GM21423 (cell line): ENCODE measurements around the gene COLEC11.
"Not testable (repeated sequence)": the region's sequence is repeated elsewhere in the genome, so short reads cannot be mapped to it uniquely, and the experiment has no call there.

Experiments used
- ATAC-seq: cut with Tn5 transposase; IDR thresholded peaks from one replicate; pipeline ENCODE4 v1.9.1; 2021; ENCODE audit warnings: mild to moderate bottlenecking, moderate library complexity; ENCODE audit not compliant: unreplicated experiment

COLEC11 gene

DNA sequence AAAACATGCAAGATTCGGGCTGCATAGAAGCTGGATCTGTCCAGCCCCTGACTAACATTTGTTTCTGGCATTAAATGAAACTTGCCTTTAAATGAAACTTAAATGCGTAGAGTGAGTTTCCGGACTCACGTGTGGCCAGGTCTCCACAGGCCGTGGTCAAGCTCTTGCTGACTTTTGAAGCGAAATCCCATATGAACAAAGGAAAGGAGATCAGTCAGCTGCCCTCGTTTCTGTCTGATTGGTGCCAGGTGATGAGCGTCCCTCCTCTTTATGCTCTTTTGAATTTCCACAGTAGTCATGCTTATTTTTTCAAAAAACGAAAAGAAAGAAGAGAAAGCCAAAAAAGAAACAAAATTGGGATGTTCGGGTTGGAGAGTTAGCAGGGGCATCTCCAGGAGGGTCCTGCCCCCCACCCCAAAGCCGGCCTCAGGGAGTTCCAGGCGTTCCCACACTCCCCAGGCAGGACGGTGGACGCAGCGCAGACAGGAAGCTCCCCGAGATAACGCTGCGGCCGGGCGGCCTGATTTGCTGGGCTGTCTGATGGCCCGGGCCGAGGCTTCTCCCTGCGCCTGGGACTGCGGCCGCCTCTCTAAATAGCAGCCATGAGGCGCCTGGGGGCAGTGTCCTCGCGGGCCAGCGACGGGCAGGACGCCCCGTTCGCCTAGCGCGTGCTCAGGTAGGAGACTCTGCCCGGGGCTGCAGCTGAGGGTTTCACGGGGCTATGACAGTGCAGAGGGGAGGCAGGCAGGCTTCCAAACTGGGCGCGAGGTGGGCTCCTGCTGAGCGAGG, at the start of gene COLEC11:
Gene COLEC11 (plus strand): TSS at position 620 of the 789 bp plus-strand sequence. CDS start 9,229 bp downstream, outside the sequence.
- ATAC-seq = no peak

DNA sequence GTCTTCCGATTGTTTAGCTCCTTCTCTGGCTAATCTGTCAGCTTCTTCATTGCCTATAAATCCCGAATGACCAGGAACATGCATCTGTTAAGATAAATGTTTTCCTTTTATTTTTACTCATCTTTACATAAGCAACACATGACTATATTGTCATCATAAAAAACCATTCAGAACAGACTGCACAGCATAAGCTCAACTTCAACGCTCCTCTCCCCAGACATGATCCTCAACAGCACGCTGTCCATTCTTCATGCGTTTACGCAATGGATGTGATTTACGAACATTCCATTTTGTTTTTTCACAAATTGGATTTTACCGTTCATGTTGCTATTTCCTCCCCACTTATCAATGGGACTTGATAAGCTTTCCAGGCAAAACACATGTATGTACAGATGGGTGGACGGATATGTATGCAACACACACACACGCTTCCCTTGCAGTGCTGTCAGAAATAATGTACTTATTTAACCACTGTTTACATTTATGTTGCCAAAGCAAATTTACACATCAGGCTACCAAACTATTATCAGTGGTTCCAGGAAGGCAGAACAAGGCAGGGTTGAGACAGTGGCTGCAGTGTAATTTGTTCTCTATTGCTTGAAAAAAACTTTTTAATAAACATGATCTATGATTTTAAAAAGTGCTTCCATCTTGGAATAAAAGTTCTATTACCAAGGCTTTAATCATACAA, 49.0 kb upstream of the COLEC11 start:
- no peak for ATAC-seq

DNA sequence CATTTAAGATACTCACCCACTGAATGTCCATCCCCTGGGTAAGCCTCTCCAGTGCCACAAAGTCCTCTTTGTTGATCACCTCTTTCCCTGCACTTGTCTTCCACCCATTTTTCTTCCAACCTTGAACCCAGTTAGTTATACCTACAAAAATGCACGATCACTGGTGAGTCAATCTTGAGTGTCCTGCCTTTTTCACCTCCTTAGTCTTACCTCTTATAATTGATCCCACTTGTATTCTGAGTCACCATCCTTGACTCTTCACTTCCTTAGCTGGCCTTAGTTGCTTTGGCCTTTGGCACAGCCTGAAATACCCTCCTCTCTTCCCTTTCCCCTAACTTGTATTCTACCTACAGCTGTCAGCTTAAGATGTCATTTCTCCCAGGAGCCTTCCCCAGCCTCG, 47.0 kb upstream of the COLEC11 start:
- ATAC-seq = no peak

DNA sequence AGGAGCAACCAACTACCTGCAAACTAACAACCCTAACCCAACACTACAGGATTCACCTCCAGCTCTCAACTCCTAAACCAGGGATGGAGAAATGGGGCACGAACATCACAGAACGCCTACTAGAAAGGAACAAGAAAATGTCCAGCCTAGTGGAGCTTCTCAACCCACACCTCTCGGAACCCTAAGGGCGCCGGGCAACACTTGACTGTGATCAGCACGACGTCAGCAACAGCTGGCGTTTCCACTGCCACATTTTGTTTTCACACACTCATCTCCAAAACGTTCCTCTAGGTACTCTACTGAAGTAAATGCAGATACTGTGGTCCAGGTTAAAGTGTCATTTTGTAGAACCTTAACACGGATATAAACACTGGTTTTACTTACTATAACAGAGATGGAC, 41.0 kb upstream of the COLEC11 start:
- no peak for ATAC-seq

- ATAC-seq = peak; percentile 20
Measured at GRCh38 chr2:3557639-3558204, 37.2 kb upstream of the COLEC11 start.

GRCh38 chr2:3558205-3559014, 36.5 kb upstream of the COLEC11 start, which contains the start of gene RNASEH1:
TSS of gene RNASEH1 (minus strand) at chr2:3558333. CDS start at chr2:3558260, 73 bp downstream.
- ATAC-seq = peak; percentile 96

GRCh38 chr2:3563521-3563976, 31.4 kb upstream of the COLEC11 start:
- ATAC-seq = peak; percentile 52

DNA sequence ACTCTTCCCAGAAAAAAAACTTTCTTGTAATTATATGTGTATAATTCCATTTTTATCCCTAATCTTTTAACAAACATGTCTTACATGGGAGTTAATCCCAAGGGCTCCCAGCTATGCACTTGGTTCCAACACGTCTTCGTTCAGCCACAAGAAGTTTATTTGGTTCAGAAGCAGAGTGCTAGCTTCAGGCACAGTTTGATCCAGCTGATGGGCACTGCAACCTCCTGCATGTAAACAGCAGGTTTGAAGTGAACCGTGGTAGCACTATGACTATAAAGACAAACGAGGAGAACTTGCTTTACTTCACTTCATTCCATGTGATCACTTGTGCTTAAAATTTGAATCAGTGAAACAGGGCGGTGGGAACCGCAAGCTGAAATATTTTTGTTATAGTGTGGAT, 29.8 kb upstream of the COLEC11 start:
- ATAC-seq = no peak

DNA sequence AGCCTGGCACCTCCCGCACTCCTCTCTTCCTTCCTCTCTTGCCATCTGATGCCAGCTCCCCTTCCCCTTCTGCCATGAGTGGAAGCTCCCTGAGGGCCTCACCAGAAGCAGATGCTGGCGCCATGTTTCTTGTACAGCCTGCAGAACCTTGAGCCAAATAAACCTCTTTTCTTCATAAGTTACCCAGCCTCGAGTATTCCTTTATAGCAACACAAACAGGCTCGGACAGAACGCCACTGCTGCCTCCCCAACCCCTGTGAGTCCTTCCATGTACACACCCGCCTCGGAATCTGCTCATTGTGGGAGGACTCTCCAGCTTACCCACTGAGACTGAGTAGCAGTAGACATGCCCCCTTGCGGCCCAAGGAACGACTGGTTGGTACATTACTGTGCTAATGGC, 28.1 kb upstream of the COLEC11 start:
- no peak for ATAC-seq

GRCh38 chr2:3569656-3570055, 25.3 kb upstream of the COLEC11 start:
- ATAC-seq = not testable (repeated sequence)

DNA sequence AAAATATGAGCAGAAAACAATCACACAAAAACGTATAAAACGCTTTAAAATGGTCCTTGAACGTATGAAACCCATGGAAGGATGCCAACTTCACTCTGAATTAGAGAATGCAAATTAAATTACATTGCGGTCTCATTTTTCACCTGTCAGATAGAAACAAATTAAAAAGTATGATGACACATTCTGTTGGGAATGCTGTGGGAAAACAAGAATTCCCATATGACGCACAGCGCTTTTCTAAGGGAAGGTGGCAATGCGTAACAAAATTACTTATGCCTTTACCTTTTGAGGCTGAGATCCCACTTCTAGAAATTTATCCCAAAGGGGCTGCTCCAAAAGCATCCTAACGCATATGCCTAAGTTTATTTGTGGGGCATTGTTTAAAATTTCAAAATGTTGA, 23.6 kb upstream of the COLEC11 start:
- ATAC-seq = no peak

DNA sequence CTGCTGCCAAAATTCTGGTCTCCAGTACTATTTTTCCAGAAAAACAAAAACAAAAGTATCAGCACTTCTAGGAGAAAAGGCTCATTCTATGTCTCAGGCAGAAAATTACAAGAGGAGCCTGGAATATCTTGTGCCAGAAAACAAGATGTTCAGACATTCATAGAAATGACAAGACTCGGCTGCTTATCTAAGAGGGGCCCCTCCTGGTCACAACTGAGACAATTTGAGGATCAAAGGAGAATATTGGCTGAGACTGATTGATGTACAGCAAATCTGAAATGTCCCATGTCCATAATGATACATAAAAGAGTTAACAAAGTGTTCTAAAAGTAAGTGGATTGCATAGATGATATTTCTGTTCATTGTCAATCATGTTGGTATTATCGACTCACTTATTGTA, 22.3 kb upstream of the COLEC11 start:
- ATAC-seq = no peak

GRCh38 chr2:3574155-3574554, 20.8 kb upstream of the COLEC11 start:
- ATAC-seq = no peak

DNA sequence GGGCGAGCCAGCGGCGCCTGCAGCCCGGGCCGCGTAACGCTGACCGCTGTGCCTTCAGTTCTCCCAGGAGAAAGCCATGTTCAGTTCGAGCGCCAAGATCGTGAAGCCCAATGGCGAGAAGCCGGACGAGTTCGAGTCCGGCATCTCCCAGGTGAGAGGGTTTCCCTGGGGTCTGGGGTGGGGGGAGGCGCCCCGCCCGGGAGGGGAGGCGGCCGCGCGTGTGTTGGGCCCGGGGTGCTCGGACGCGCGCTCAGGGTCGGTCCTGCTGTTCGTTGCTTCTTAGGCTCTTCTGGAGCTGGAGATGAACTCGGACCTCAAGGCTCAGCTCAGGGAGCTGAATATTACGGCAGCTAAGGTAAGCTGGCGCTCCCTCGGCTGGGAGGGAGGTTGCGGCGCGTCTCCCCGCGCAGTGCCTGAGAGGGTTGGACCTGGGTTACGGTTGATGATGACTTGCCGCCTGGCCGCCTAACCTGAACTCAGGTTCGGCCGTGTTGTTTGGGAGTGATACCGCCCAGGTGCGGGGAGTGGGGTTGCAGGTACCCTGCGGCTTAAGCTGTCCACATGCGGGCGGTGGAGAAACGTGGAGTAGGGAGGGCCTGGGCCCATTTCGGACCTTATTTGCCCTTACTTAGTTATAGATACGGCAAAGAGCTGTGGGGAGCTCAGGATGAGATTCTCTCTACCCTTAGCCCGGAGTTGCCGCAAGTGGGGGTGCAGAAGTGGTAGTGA, 19.2 kb upstream of the COLEC11 start:
- peak; percentile 22 for ATAC-seq

DNA sequence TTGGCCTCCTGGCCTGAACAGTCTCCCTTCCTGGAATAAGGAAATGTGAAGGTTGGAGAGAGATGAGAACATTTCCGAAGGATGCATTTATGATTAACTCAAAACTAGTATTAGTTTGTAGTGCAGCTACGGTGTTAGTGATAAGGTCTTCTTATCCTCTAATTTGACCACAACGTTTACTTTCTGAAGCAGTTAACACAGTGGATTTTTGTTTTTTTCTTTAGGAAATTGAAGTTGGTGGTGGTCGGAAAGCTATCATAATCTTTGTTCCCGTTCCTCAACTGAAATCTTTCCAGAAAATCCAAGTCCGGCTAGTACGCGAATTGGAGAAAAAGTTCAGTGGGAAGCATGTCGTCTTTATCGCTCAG, 18.7 kb upstream of the COLEC11 start:
- not testable (repeated sequence) for ATAC-seq

GRCh38 chr2:3578987-3579386, 15.9 kb upstream of the COLEC11 start:
- ATAC-seq = no peak

GRCh38 chr2:3580449-3580848, 14.5 kb upstream of the COLEC11 start:
- ATAC-seq = no peak

GRCh38 chr2:3581367-3582262, 13.3 kb upstream of the COLEC11 start:
- ATAC-seq = no peak

GRCh38 chr2:3584076-3584475, 10.8 kb upstream of the COLEC11 start:
- ATAC-seq = no peak
